Measurements from ENCODE around the gene SYK. TPM values are rescaled to one million over a fixed set of nuclear protein-coding genes. Genes with fewer than 3 reads are reported as not detected.

The SYK gene
- total and polyA plus RNA-seq, 2 donors (not counting 1 experiment from before 2014, with no cell fraction given) = not detected

DNA sequence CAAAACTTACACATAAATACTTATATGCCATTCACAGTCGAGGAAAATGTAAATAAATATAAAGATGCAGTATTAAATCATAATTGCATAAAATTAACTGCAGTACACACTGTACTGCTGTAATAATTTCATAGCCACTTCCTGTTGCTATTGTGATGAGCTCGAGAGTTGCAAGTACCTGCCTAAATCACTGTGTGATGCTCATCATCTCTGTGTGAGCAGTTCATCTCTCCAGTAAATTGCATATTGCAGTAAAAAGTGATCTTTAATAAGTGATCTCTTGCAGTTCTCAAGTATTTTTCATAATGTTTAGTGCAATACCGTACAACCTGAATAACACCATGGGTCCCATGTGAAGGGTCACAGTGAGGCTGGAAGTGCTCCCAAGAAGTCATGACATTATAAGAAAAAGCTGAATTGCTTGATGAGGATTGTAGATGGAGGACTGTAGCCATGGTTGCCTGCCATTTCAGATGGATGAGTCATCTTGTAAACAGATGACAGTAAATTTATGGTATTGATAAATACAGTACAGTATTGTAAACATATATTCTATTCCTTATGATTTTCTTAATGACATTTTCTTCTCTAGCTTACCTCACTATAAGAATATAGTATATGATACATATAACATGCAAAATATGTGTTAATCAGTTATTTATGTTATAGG is 34.9 kb downstream of the SYK start:
- no peaks in the 10 kb centered on the region for H3K4me1 ChIP-seq (ENCODE audit: control insufficient read depth, extremely low read depth, insufficient read depth, low read length)
- no peak overlapping the region for H3K4me3 ChIP-seq (replicated peaks in 1 of 4; ENCODE audit: control extremely low read depth in 1 of 4, insufficient read depth in 1 of 4, low read depth in 3 of 4, low read length in 4 of 4)
- TF ChIP-seq, protein P1, sequence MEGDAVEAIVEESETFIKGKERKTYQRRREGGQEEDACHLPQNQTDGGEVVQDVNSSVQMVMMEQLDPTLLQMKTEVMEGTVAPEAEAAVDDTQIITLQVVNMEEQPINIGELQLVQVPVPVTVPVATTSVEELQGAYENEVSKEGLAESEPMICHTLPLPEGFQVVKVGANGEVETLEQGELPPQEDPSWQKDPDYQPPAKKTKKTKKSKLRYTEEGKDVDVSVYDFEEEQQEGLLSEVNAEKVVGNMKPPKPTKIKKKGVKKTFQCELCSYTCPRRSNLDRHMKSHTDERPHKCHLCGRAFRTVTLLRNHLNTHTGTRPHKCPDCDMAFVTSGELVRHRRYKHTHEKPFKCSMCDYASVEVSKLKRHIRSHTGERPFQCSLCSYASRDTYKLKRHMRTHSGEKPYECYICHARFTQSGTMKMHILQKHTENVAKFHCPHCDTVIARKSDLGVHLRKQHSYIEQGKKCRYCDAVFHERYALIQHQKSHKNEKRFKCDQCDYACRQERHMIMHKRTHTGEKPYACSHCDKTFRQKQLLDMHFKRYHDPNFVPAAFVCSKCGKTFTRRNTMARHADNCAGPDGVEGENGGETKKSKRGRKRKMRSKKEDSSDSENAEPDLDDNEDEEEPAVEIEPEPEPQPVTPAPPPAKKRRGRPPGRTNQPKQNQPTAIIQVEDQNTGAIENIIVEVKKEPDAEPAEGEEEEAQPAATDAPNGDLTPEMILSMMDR (conservative IDR thresholded peaks at IDR 0.05 in 1 of 2, IDR thresholded peaks at IDR 0.05 in 1 of 2; ENCODE audit: low read depth in 1 of 2, low read length in 2 of 2) = no peak
- TF ChIP-seq EZH2 (IDR thresholded peaks at IDR 0.05; ENCODE audit: low read length, missing control alignments) = no peak
- no peak overlapping the region for H3K4me2 ChIP-seq (ENCODE audit: extremely low read depth, insufficient read depth, low read length)
- H3K27ac ChIP-seq (ENCODE audit: insufficient read depth, low read length) = no peak overlapping the region
- no peaks in the 10 kb centered on the region for H3K27me3 ChIP-seq (ENCODE audit: control insufficient read depth, insufficient read depth, low read length)
- H3K79me2 ChIP-seq (ENCODE audit: control insufficient read depth, insufficient read depth, low read length) = no peaks in the 10 kb centered on the region
- no peak for DNase-seq (ENCODE audit: low read depth in 2 of 2)
- no peaks in the 10 kb centered on the region for H4K20me1 ChIP-seq (ENCODE audit: control insufficient read depth, extremely low read depth, insufficient read depth, low read length)
- H3K36me3 ChIP-seq (ENCODE audit: control insufficient read depth, insufficient read depth, low read length) = no peaks in the 10 kb centered on the region
- H3K9ac ChIP-seq (ENCODE audit: insufficient read depth, low read length) = no peak overlapping the region
- H2AFZ ChIP-seq (ENCODE audit: low read length) = no peak overlapping the region
- H3K9me3 ChIP-seq (ENCODE audit: control insufficient read depth, insufficient read depth, low read depth, low read length) = peaks cover 5% of the 10 kb centered on the region

DNA sequence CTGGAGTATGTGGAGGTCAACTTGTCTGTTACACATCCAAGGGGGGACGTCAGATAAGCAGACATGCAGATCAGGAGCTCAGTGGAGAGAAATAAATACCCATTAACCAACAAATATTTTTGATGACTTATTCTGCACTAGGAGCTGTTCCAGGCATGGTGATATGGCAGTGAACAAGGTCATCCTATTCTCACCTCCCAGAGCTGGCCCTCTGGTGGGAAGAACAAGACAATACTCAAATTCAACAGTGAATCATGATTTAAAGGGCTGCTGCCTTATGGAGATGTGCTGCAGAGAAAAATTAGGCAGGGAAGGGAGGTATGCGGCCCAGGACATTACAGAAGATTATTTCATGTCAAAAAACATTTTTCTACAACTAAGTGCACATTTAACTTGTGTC is 36.5 kb downstream of the SYK start:
- H3K9ac ChIP-seq (ENCODE audit: insufficient read depth, low read length) = no peak overlapping the region
- H3K79me2 ChIP-seq (ENCODE audit: control insufficient read depth, insufficient read depth, low read length) = no peaks in the 10 kb centered on the region
- H4K20me1 ChIP-seq (ENCODE audit: control insufficient read depth, extremely low read depth, insufficient read depth, low read length) = no peaks in the 10 kb centered on the region
- no peak overlapping the region for H3K4me2 ChIP-seq (ENCODE audit: extremely low read depth, insufficient read depth, low read length)
- no peaks in the 10 kb centered on the region for H3K4me1 ChIP-seq (ENCODE audit: control insufficient read depth, extremely low read depth, insufficient read depth, low read length)
- H3K27ac ChIP-seq (ENCODE audit: insufficient read depth, low read length) = no peak overlapping the region
- no peaks in the 10 kb centered on the region for H3K36me3 ChIP-seq (ENCODE audit: control insufficient read depth, insufficient read depth, low read length)
- peaks cover 6% of the 10 kb centered on the region for H3K9me3 ChIP-seq (ENCODE audit: control insufficient read depth, insufficient read depth, low read depth, low read length)
- TF ChIP-seq, protein P1 (conservative IDR thresholded peaks at IDR 0.05 in 1 of 2, IDR thresholded peaks at IDR 0.05 in 1 of 2; ENCODE audit: low read depth in 1 of 2, low read length in 2 of 2) = no peak
- no peak for TF ChIP-seq EZH2 (IDR thresholded peaks at IDR 0.05; ENCODE audit: low read length, missing control alignments)
- no peaks in the 10 kb centered on the region for H3K27me3 ChIP-seq (ENCODE audit: control insufficient read depth, insufficient read depth, low read length)
- no peak for DNase-seq (ENCODE audit: low read depth in 2 of 2)
- H3K4me3 ChIP-seq (replicated peaks in 1 of 4; ENCODE audit: control extremely low read depth in 1 of 4, insufficient read depth in 1 of 4, low read depth in 3 of 4, low read length in 4 of 4) = no peak overlapping the region
- H2AFZ ChIP-seq (ENCODE audit: low read length) = no peak overlapping the region

DNA sequence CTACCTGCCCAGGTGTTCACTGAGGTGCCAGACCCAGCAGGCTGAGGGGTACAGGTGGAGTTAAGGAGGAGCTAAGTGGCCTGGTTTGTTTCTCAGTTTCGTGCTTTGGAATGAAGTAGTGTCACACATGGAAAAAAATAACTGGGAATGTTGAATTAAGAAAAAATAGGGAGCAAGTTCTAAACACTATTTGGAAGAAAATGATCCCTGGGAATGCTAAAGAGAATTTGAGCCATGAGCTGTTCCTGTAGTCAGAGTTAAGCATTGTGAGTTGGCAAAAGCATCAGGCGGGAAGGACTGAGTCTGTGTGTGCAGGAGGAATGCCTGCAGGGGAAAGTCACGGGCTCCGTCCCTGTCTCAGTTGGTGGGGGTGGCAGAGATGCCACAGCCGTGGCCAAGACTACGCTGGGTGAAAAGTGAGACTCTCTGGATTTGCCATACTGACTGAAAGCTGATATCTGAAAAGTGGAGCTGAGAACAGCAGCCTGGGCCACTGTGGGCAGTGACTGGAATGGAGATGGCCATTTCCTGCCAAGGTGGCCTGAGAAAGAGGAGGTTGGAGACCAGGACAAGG is 37.0 kb downstream of the SYK start:
- Histone ChIP-seq H4K20me1 (ENCODE audit: control insufficient read depth, extremely low read depth, insufficient read depth, low read length) (no peaks in the 10 kb centered on the region), H3K4me1 (ENCODE audit: control insufficient read depth, extremely low read depth, insufficient read depth, low read length) (no peaks in the 10 kb centered on the region), H3K9me3 (ENCODE audit: control insufficient read depth, insufficient read depth, low read depth, low read length) (peaks cover 6% of the 10 kb centered on the region), H3K79me2 (ENCODE audit: control insufficient read depth, insufficient read depth, low read length) (no peaks in the 10 kb centered on the region), H3K27ac (ENCODE audit: insufficient read depth, low read length) (no peak overlapping the region), H2AFZ (ENCODE audit: low read length) (no peak overlapping the region), H3K4me3 (replicated peaks in 1 of 4; ENCODE audit: control extremely low read depth in 1 of 4, insufficient read depth in 1 of 4, low read depth in 3 of 4, low read length in 4 of 4) (no peak overlapping the region), H3K27me3 (ENCODE audit: control insufficient read depth, insufficient read depth, low read length) (no peaks in the 10 kb centered on the region), H3K9ac (ENCODE audit: insufficient read depth, low read length) (no peak overlapping the region), H3K4me2 (ENCODE audit: extremely low read depth, insufficient read depth, low read length) (no peak overlapping the region), H3K36me3 (ENCODE audit: control insufficient read depth, insufficient read depth, low read length) (no peaks in the 10 kb centered on the region)
- TF ChIP-seq, protein P1 (conservative IDR thresholded peaks at IDR 0.05 in 1 of 2, IDR thresholded peaks at IDR 0.05 in 1 of 2; ENCODE audit: low read depth in 1 of 2, low read length in 2 of 2) = no peak
- TF ChIP-seq EZH2 (IDR thresholded peaks at IDR 0.05; ENCODE audit: low read length, missing control alignments) = no peak
- no peak for DNase-seq (ENCODE audit: low read depth in 2 of 2)
